HCT116 (cell line): Measurements from ENCODE around the gene KRT83. TPM values are rescaled to one million over a fixed set of nuclear protein-coding genes. Genes with fewer than 3 reads are reported as not detected.
A peak's percentile ranks its signal among the peaks of the same experiment; 100 is the strongest.

Experiments used
- ATAC-seq: fragments of 200-7000 bp; cut with Tn5 transposase; 2 replicates; pipeline ENCODE4 v1.9.1; 2020; ENCODE audit warnings: mild to moderate bottlenecking, moderate library complexity
- BruUV-seq: library from RNA; stranded (reverse); fragments of 400-500 nt; replicated peaks from 2 replicates; lab custom pipeline; 2021; lab: Mats Ljungman, UMichigan
- CTCF ChIA-PET: fragments of 300-600 bp; sonication (Branson Sonifier 250); formaldehyde crosslinking; loops from one replicate; lab custom pipeline; 2021; ENCODE audit warnings: antibody characterized with exemption; lab: Charles Lee
- POLR2A ChIA-PET: fragments of 300-600, 350-600 bp; sonication (Branson Sonifier 250); formaldehyde crosslinking; loops from one replicate; lab custom pipeline; 2021; ENCODE audit warnings: antibody characterized with exemption; lab: Charles Lee
- RAD21 ChIA-PET, 2 experiments: fragments of 300-600 bp; sonication (Branson Sonifier 250); formaldehyde crosslinking; loops; one replicate each; lab custom pipeline; 2023; ENCODE audit warnings: low total read pairs in 2 of 2; ENCODE audit not compliant: uncharacterized antibody in 2 of 2, unreplicated experiment in 2 of 2, low non-redundant PET in 1 of 2; lab: Charles Lee
- DNase-seq: peaks from one replicate; pipeline ENCODE4 v3.0.0-alpha.2; 2010; ENCODE audit warnings: low read depth, low spot score
- H2AFZ ChIP-seq: fragments of 200-600 bp; shearing (Covaris generic), sonication (generic); 2 replicates; pipeline ENCODE4 v1.6.1; 2017; ENCODE audit warnings: low read depth, mixed run types, mixed read lengths, antibody characterized with exemption, low read length; ENCODE audit not compliant: poor library complexity, severe bottlenecking
- H3K27ac ChIP-seq: 2 replicates; pipeline ENCODE4 v1.5.1; 2012; ENCODE audit warnings: low read depth, low read length
- H3K27me3 ChIP-seq: fragments of 200-600 bp; sonication (generic); 2 replicates; pipeline ENCODE4 v1.6.1; 2016; ENCODE audit warnings: mixed run types, low read length, mixed read lengths; ENCODE audit not compliant: insufficient read depth
- H3K36me3 ChIP-seq, 2 experiments: fragments of 200-500 bp in 1 of 2; fragments of 200-600 bp in 1 of 2; sonication (Bioruptor generic) in 1 of 2; sonication (generic) in 1 of 2; 2 replicates each; pipeline versions ENCODE4 v1.5.1 to v1.6.1; 2014 to 2016; ENCODE audit warnings: low read length in 2 of 2, inconsistent platforms in 1 of 2, mixed read lengths in 1 of 2, mixed run types in 1 of 2; ENCODE audit not compliant: insufficient read depth in 2 of 2, control insufficient read depth in 1 of 2
- H3K4me1 ChIP-seq, 2 experiments: fragments of 200-600 bp in 1 of 2; sonication (generic) in 1 of 2; 2 replicates each; pipeline versions ENCODE4 v1.5.1 to v1.6.1; 2012 to 2017; ENCODE audit warnings: low read length in 2 of 2, inconsistent platforms in 1 of 2, mild to moderate bottlenecking in 1 of 2, mixed read lengths in 1 of 2, mixed run types in 1 of 2, moderate library complexity in 1 of 2; ENCODE audit not compliant: insufficient read depth in 2 of 2, control insufficient read depth in 1 of 2
- H3K4me2 ChIP-seq: fragments of 200-600 bp; sonication (generic); 2 replicates; pipeline ENCODE4 v1.6.1; 2017; ENCODE audit warnings: mixed run types, low read length, mixed read lengths
- H3K4me3 ChIP-seq, 2 experiments: fragments of 200-600 bp in 1 of 2; sonication (generic) in 1 of 2; replicated peaks in 1 of 2; 2 replicates each; pipeline ENCODE4 v1.5.1; 2011 to 2016; ENCODE audit warnings: low read length in 2 of 2, control low read depth in 1 of 2, low read depth in 1 of 2, mild to moderate bottlenecking in 1 of 2, mixed read lengths in 1 of 2, mixed run types in 1 of 2
- H3K79me2 ChIP-seq: fragments of 200-600 bp; sonication (generic); 2 replicates; pipeline ENCODE4 v1.6.1; 2017; ENCODE audit warnings: mild to moderate bottlenecking, mixed run types, low read length, moderate library complexity, mixed read lengths; ENCODE audit not compliant: insufficient read depth
- H3K9ac ChIP-seq: fragments of 200-600 bp; sonication (generic); 2 replicates; pipeline ENCODE4 v1.6.1; 2016; ENCODE audit warnings: low read length, mixed read lengths
- H3K9me2 ChIP-seq: fragments of 200-600 bp; sonication (generic), shearing (Covaris generic); 2 replicates; pipeline ENCODE4 v1.6.1; 2017; ENCODE audit warnings: mixed run types, mild to moderate bottlenecking, moderate library complexity; ENCODE audit not compliant: insufficient read depth
- H3K9me3 ChIP-seq, 2 experiments: fragments of 200-500 bp in 1 of 2; fragments of 200-600 bp in 1 of 2; sonication (Bioruptor generic) in 1 of 2; sonication (generic) in 1 of 2; 2 replicates each; pipeline ENCODE4 v1.6.1; 2014 to 2017; ENCODE audit warnings: low read length in 2 of 2, mixed read lengths in 2 of 2, inconsistent platforms in 1 of 2, low read depth in 1 of 2, mild to moderate bottlenecking in 1 of 2, mixed run types in 1 of 2, moderate library complexity in 1 of 2; ENCODE audit not compliant: control insufficient read depth in 1 of 2, insufficient read depth in 1 of 2
- H4K20me1 ChIP-seq: fragments of 200-600 bp; sonication (generic), shearing (Covaris generic); 2 replicates; pipeline ENCODE4 v1.6.1; 2017; ENCODE audit warnings: mixed run types, mild to moderate bottlenecking, moderate library complexity; ENCODE audit not compliant: insufficient read depth
- CBX3 ChIP-seq: IDR thresholded peaks from 2 replicates; pipeline ENCODE4 v1.6.1; 2012; ENCODE audit warnings: low read depth
- CEBPB ChIP-seq: IDR thresholded peaks from 2 replicates; pipeline ENCODE4 v1.6.1; 2012; ENCODE audit warnings: low read depth
- ELF1 ChIP-seq: IDR thresholded peaks from 2 replicates; pipeline ENCODE4 v1.6.1; 2012; ENCODE audit warnings: low read depth, borderline replicate concordance
- EZH2 ChIP-seq: fragments of 200-600 bp; sonication (generic); IDR thresholded peaks from 2 replicates; pipeline ENCODE4 v1.6.1; 2017; ENCODE audit warnings: antibody characterized with exemption, mixed run types
- EZH2phosphoT487 ChIP-seq: fragments of 200-600 bp; IDR thresholded peaks from 2 replicates; pipeline ENCODE4 v1.6.1; 2018; ENCODE audit warnings: antibody characterized with exemption, borderline replicate concordance
- FOSL1 ChIP-seq: IDR thresholded peaks from 2 replicates; pipeline ENCODE4 v1.6.1; 2012; ENCODE audit warnings: low read depth
- JUND ChIP-seq: IDR thresholded peaks from 2 replicates; pipeline ENCODE4 v1.6.1; 2012
- POLR2A ChIP-seq: IDR thresholded peaks from 2 replicates; pipeline ENCODE4 v1.7.0; 2011; ENCODE audit warnings: borderline replicate concordance; ENCODE audit not compliant: insufficient read depth, insufficient read length; ENCODE audit errors: extremely low read depth
- RAD21 ChIP-seq: IDR thresholded peaks from 2 replicates; pipeline ENCODE4 v1.6.1; 2012; ENCODE audit warnings: low read depth, mild to moderate bottlenecking
- SRF ChIP-seq: IDR thresholded peaks from 2 replicates; pipeline ENCODE4 v1.6.1; 2012; ENCODE audit warnings: low read depth
- TCF7L2 ChIP-seq: IDR thresholded peaks from 2 replicates; pipeline ENCODE4 v1.7.0; 2011; ENCODE audit warnings: borderline replicate concordance, inconsistent platforms; ENCODE audit not compliant: insufficient read depth, insufficient read length; ENCODE audit errors: extremely low read depth
- intact Hi-C: fragments of 100-400 bp; cut with micrococcal nuclease; formaldehyde crosslinking; loops from 2 replicates; pipeline ENCODE4 v1.10.0; 2022
- total RNA-seq: library from RNA; stranded (reverse); gene quantifications from one replicate; pipeline ENCODE4 v1.2.1, GENCODE V29; 2021; ENCODE audit not compliant: unreplicated experiment
- TF ChIP-seq, protein P1 (sequence below): IDR thresholded peaks from 2 replicates; pipeline ENCODE4 v1.6.1; 2012; ENCODE audit warnings: low read depth
- TF ChIP-seq, protein P2 (sequence below): IDR thresholded peaks from 2 replicates; pipeline ENCODE4 v1.6.1; 2011; ENCODE audit warnings: mild to moderate bottlenecking, low read length, moderate library complexity; ENCODE audit not compliant: insufficient replicate concordance; ENCODE audit errors: extremely low read depth
- TF ChIP-seq, protein P3 (sequence below): IDR thresholded peaks from 2 replicates; pipeline ENCODE4 v1.6.1; 2012
- TF ChIP-seq, protein P4 (sequence below): IDR thresholded peaks from 2 replicates; pipeline ENCODE4 v1.6.1; 2012
- TF ChIP-seq, protein P5 (sequence below), 3 experiments: fragments of 200-600 bp in 1 of 3; sonication (generic) in 1 of 3; IDR thresholded peaks in 2 of 3; conservative IDR thresholded peaks in 1 of 3; 2 replicates each; pipeline ENCODE4 v1.5.1; 2012 to 2017; ENCODE audit warnings: low read depth in 2 of 3, low read length in 2 of 3, antibody characterized with exemption in 1 of 3, borderline replicate concordance in 1 of 3, control low read depth in 1 of 3, mild to moderate bottlenecking in 1 of 3, mixed read lengths in 1 of 3, mixed run types in 1 of 3, moderate library complexity in 1 of 3; ENCODE audit not compliant: insufficient read depth in 1 of 3

KRT83 gene
- total RNA-seq, 1 experiment from 2014 or later, result not detected

DNA sequence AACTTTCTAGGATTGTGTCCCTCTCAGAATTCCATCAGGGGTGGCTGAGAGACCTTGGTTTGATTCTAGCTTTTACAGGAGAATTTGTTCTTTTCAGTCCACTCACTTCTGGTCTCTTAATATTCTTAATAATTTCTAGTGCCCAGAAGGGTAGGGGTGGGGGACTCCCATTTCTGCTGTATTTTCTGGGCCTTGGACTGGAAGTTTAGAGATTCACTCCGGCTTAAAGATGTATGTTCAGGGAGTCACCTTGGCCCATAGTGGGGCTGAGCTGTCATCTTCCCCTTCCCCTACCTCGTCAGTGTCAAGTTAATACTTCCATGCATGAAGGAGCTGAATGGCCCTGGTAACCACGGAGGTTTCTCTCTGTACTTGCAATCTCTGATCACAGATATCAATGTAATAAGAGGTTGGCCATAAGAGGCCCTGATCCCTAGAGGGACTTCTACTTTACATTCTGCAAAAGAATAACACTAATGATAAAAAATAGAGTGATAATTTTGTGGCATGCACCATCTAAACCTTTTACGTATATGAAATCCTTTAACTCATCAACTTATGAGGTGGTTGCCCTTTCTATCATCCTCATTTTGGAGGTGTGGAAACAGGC lies 36.5 kb downstream of the KRT83 start:
- no peak overlapping the region for H2AFZ ChIP-seq
- no peaks in the 10 kb centered on the region for H3K36me3 ChIP-seq
- H3K9me2 ChIP-seq, result no peaks in the 10 kb centered on the region
- intact Hi-C loops, result loop anchor here (5.0 kb wide), 1 partner anchor 588 kb away; no protein-coding TSS in a partner anchor
- ChIA-PET RAD21 (no interaction called here), POLR2A (interaction anchor here (1.0 to 1.9 kb wide), 4 partner anchors 24 to 138 kb away, joined by 3 to 5 read pairs (median 4); no protein-coding TSS in a partner anchor), CTCF (interaction anchor here (0.9 to 1.7 kb wide), 5 partner anchors 12 to 595 kb away, joined by 3 to 7 read pairs (median 4); no protein-coding TSS in a partner anchor)
- H3K9ac ChIP-seq, result peak overlapping the region; percentile 1; the same call in 1 of the 2 replicates
- H3K79me2 ChIP-seq, result no peaks in the 10 kb centered on the region
- H3K9me3 ChIP-seq, result no peaks in the 10 kb centered on the region
- peak overlapping the region; percentile 27 for H3K4me2 ChIP-seq
- DNase-seq, result no peak
- H3K4me3 ChIP-seq, result no peak overlapping the region
- H3K4me1 ChIP-seq, result peaks cover 44 to 73% of the 10 kb centered on the region in 2 experiments
- H3K27me3 ChIP-seq, result no peaks in the 10 kb centered on the region
- H3K27ac ChIP-seq, result no peak overlapping the region
- H4K20me1 ChIP-seq, result no peaks in the 10 kb centered on the region
- no TSS peak for BruUV-seq
- TF ChIP-seq JUND (no peak), CBX3 (no peak), EZH2phosphoT487 (no peak), FOSL1 (no peak), EZH2 (no peak), CEBPB (no peak), POLR2A (no peak), RAD21 (no peak), TCF7L2 (no peak), SRF (no peak), ELF1 (no peak)
- TF ChIP-seq, protein P1, sequence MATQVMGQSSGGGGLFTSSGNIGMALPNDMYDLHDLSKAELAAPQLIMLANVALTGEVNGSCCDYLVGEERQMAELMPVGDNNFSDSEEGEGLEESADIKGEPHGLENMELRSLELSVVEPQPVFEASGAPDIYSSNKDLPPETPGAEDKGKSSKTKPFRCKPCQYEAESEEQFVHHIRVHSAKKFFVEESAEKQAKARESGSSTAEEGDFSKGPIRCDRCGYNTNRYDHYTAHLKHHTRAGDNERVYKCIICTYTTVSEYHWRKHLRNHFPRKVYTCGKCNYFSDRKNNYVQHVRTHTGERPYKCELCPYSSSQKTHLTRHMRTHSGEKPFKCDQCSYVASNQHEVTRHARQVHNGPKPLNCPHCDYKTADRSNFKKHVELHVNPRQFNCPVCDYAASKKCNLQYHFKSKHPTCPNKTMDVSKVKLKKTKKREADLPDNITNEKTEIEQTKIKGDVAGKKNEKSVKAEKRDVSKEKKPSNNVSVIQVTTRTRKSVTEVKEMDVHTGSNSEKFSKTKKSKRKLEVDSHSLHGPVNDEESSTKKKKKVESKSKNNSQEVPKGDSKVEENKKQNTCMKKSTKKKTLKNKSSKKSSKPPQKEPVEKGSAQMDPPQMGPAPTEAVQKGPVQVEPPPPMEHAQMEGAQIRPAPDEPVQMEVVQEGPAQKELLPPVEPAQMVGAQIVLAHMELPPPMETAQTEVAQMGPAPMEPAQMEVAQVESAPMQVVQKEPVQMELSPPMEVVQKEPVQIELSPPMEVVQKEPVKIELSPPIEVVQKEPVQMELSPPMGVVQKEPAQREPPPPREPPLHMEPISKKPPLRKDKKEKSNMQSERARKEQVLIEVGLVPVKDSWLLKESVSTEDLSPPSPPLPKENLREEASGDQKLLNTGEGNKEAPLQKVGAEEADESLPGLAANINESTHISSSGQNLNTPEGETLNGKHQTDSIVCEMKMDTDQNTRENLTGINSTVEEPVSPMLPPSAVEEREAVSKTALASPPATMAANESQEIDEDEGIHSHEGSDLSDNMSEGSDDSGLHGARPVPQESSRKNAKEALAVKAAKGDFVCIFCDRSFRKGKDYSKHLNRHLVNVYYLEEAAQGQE, result no peak
- TF ChIP-seq, protein P2, sequence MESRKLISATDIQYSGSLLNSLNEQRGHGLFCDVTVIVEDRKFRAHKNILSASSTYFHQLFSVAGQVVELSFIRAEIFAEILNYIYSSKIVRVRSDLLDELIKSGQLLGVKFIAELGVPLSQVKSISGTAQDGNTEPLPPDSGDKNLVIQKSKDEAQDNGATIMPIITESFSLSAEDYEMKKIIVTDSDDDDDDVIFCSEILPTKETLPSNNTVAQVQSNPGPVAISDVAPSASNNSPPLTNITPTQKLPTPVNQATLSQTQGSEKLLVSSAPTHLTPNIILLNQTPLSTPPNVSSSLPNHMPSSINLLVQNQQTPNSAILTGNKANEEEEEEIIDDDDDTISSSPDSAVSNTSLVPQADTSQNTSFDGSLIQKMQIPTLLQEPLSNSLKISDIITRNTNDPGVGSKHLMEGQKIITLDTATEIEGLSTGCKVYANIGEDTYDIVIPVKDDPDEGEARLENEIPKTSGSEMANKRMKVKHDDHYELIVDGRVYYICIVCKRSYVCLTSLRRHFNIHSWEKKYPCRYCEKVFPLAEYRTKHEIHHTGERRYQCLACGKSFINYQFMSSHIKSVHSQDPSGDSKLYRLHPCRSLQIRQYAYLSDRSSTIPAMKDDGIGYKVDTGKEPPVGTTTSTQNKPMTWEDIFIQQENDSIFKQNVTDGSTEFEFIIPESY, result no peak
- TF ChIP-seq, protein P3, sequence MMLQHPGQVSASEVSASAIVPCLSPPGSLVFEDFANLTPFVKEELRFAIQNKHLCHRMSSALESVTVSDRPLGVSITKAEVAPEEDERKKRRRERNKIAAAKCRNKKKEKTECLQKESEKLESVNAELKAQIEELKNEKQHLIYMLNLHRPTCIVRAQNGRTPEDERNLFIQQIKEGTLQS, result no peak
- TF ChIP-seq, protein P4, sequence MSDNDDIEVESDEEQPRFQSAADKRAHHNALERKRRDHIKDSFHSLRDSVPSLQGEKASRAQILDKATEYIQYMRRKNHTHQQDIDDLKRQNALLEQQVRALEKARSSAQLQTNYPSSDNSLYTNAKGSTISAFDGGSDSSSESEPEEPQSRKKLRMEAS, result no peak
- TF ChIP-seq, protein P5, sequence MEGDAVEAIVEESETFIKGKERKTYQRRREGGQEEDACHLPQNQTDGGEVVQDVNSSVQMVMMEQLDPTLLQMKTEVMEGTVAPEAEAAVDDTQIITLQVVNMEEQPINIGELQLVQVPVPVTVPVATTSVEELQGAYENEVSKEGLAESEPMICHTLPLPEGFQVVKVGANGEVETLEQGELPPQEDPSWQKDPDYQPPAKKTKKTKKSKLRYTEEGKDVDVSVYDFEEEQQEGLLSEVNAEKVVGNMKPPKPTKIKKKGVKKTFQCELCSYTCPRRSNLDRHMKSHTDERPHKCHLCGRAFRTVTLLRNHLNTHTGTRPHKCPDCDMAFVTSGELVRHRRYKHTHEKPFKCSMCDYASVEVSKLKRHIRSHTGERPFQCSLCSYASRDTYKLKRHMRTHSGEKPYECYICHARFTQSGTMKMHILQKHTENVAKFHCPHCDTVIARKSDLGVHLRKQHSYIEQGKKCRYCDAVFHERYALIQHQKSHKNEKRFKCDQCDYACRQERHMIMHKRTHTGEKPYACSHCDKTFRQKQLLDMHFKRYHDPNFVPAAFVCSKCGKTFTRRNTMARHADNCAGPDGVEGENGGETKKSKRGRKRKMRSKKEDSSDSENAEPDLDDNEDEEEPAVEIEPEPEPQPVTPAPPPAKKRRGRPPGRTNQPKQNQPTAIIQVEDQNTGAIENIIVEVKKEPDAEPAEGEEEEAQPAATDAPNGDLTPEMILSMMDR (IDR thresholded peaks at IDR 0.05 in 2 of 3, conservative IDR thresholded peaks at IDR 0.05 in 1 of 3; ENCODE audit: borderline replicate concordance in 1 of 3, insufficient read depth in 1 of 3, low read depth in 2 of 3, low read length in 2 of 3), result no peak
- ATAC-seq, result no peak
